ENCODE data around the gene TXNDC8.
"Not testable (repeated sequence)": the region's sequence is repeated elsewhere in the genome, so short reads cannot be mapped to it uniquely, and the experiment has no call there.

The TXNDC8 gene

GRCh38 chr9:110327716-110328115 lies 9.9 kb downstream of the TXNDC8 start:
- no peak for DNase-seq (ENCODE audit: low spot score)

- no peak for DNase-seq (ENCODE audit: low spot score)
Measured at GRCh38 chr9:110323818-110324217, 13.8 kb downstream of the TXNDC8 start.

GRCh38 chr9:110320651-110321445 lies 16.8 kb downstream of the TXNDC8 start:
- no peak for DNase-seq (ENCODE audit: low spot score)

- DNase-seq (ENCODE audit: low spot score): no peak
Measured at GRCh38 chr9:110319781-110320492, 17.7 kb downstream of the TXNDC8 start.

- no peak for DNase-seq (ENCODE audit: low spot score)
Measured at GRCh38 chr9:110317911-110318310, 19.8 kb downstream of the TXNDC8 start.

- no peak for DNase-seq (ENCODE audit: low spot score)
Measured at GRCh38 chr9:110316261-110317075, 21.2 kb downstream of the TXNDC8 start.

- DNase-seq (ENCODE audit: low spot score): not testable (repeated sequence)
Measured at GRCh38 chr9:110311978-110312377, 25.7 kb downstream of the TXNDC8 start.

- no peak for DNase-seq (ENCODE audit: low spot score)
Measured at GRCh38 chr9:110309681-110310080, 28.0 kb downstream of the TXNDC8 start.

- no peak for DNase-seq (ENCODE audit: low spot score)
Measured at GRCh38 chr9:110308633-110309038, 29.0 kb downstream of the TXNDC8 start.

- DNase-seq (ENCODE audit: low spot score): no peak
Measured at GRCh38 chr9:110307191-110307590, 30.5 kb downstream of the TXNDC8 start.

GRCh38 chr9:110303133-110303532 lies 34.5 kb downstream of the TXNDC8 start:
- DNase-seq (ENCODE audit: low spot score): no peak

GRCh38 chr9:110298043-110298605 lies 39.5 kb downstream of the TXNDC8 start:
- DNase-seq (ENCODE audit: low spot score): no peak

GRCh38 chr9:110293248-110293647 lies 44.4 kb downstream of the TXNDC8 start:
- DNase-seq (ENCODE audit: low spot score): no peak

GRCh38 chr9:110291921-110292557 lies 45.6 kb downstream of the TXNDC8 start:
- DNase-seq (ENCODE audit: low spot score): no peak

- no peak for DNase-seq (ENCODE audit: low spot score)
Measured at GRCh38 chr9:110290001-110290400, 47.7 kb downstream of the TXNDC8 start.

- DNase-seq (ENCODE audit: low spot score): no peak
Measured at GRCh38 chr9:110288503-110288902, 49.2 kb downstream of the TXNDC8 start.

GRCh38 chr9:110287289-110287680 lies 50.4 kb downstream of the TXNDC8 start:
- no peak for DNase-seq (ENCODE audit: low spot score)

- DNase-seq (ENCODE audit: low spot score): no peak
Measured at GRCh38 chr9:110284211-110284844, 53.3 kb downstream of the TXNDC8 start.

- DNase-seq (ENCODE audit: low spot score): no peak
Measured at GRCh38 chr9:110283751-110284150, 53.9 kb downstream of the TXNDC8 start.

GRCh38 chr9:110282739-110283081 lies 55.0 kb downstream of the TXNDC8 start:
- DNase-seq (ENCODE audit: low spot score): no peak

- no peak for DNase-seq (ENCODE audit: low spot score)
Measured at GRCh38 chr9:110282018-110282738, 55.5 kb downstream of the TXNDC8 start.

Measured in CD4-positive, alpha-beta T cell treated with Interleukin-6 at 100 ng/mL for 8 hours (primary cell).